CD4-positive, alpha-beta T cell (primary cell): ENCODE measurements around the gene ST3GAL5. TPM values are rescaled to one million over a fixed set of nuclear protein-coding genes. Genes with fewer than 3 reads are reported as not detected.

Source experiments
- ATAC-seq: fragments of 200-7000 bp; cut with Tn5 transposase; one replicate; pipeline ENCODE4 v1.10.0; 2022; ENCODE audit warnings: mild to moderate bottlenecking; ENCODE audit not compliant: poor library complexity
- CTCF ChIA-PET: fragments of 350-600 bp; sonication (Branson Sonifier 250); formaldehyde crosslinking; loops from one replicate; lab custom pipeline; 2021; ENCODE audit warnings: antibody characterized with exemption, inconsistent platforms; lab: Charles Lee
- POLR2A ChIA-PET: fragments of 350-600 bp; sonication (Branson Sonifier 250); formaldehyde crosslinking; loops from one replicate; lab custom pipeline; 2021; ENCODE audit warnings: antibody characterized with exemption, inconsistent platforms; lab: Charles Lee
- DNase-seq, 14 experiments: peaks; one replicate each; pipeline ENCODE4 v3.0.0-alpha.2; 2013 to 2020; ENCODE audit warnings: mixed read lengths in 2 of 14
- H3K27ac ChIP-seq, 2 donors: one replicate each; pipeline versions ENCODE4 v1.5.1 to v1.7.0; 2013; ENCODE audit warnings: low read length in 2 of 2, low read depth in 1 of 2, mild to moderate bottlenecking in 1 of 2
- H3K27me3 ChIP-seq, 2 experiments: 1 replicate in 1 of 2; 2 replicates in 1 of 2; pipeline versions ENCODE4 v1.6.1 to v1.7.0; 2013; ENCODE audit warnings: low read length in 2 of 2, control low read depth in 1 of 2, mild to moderate bottlenecking in 1 of 2, moderate library complexity in 1 of 2; ENCODE audit not compliant: insufficient read depth in 2 of 2, control insufficient read depth in 1 of 2
- H3K36me3 ChIP-seq: one replicate; pipeline ENCODE4 v1.6.1; 2013; ENCODE audit warnings: low read length, control low read depth; ENCODE audit not compliant: insufficient read depth
- H3K4me1 ChIP-seq: one replicate; pipeline ENCODE4 v1.6.1; 2013; ENCODE audit warnings: low read length, control low read depth; ENCODE audit not compliant: insufficient read depth
- H3K4me3 ChIP-seq: one replicate; pipeline ENCODE4 v1.5.1; 2013; ENCODE audit warnings: mild to moderate bottlenecking, low read length, moderate library complexity
- H3K9me3 ChIP-seq, 2 experiments: 1 replicate in 1 of 2; 2 replicates in 1 of 2; pipeline versions ENCODE4 v1.6.1 to v1.7.0; 2013; ENCODE audit warnings: low read length in 2 of 2, mild to moderate bottlenecking in 2 of 2, control low read depth in 1 of 2, moderate library complexity in 1 of 2; ENCODE audit not compliant: control insufficient read depth in 1 of 2, insufficient read depth in 1 of 2
- H3K27ac Mint-ChIP-seq: one replicate; pipeline ENCODE4 v1.8.0; 2020; ENCODE audit warnings: mixed read lengths
- H3K27me3 Mint-ChIP-seq: one replicate; pipeline ENCODE4 v1.8.0; 2021; ENCODE audit warnings: mixed read lengths
- H3K36me3 Mint-ChIP-seq: one replicate; pipeline ENCODE4 v1.8.0; 2021; ENCODE audit warnings: low read depth, mixed read lengths
- H3K4me1 Mint-ChIP-seq: one replicate; pipeline ENCODE4 v1.8.0; 2021; ENCODE audit warnings: low read depth, mixed read lengths
- H3K4me3 Mint-ChIP-seq: one replicate; pipeline ENCODE4 v1.8.0; 2020; ENCODE audit warnings: mild to moderate bottlenecking, mixed read lengths
- H3K9me3 Mint-ChIP-seq: one replicate; pipeline ENCODE4 v1.8.0; 2020; ENCODE audit warnings: mixed read lengths
- intact Hi-C, 2 experiments: fragments of 100-400 bp; cut with DNase I in 1 of 2; cut with micrococcal nuclease in 1 of 2; formaldehyde crosslinking; loops; one replicate each; pipeline versions ENCODE4 v1.15.1 to v1.9.0; 2023 to 2025; cut with DNase I, micrococcal nuclease
- total RNA-seq, 174 experiments: library from RNA in 2 of 174; stranded (reverse) in 2 of 174; gene quantifications; one replicate each; pipeline ENCODE4 v1.2.3 and lab custom pipeline; 2021 to 2026
- TF ChIP-seq, protein P1 (sequence below): fragments of 200-600 bp; IDR thresholded peaks from one replicate; pipeline ENCODE4 v1.8.0; 2022; ENCODE audit warnings: antibody characterized with exemption, mild to moderate bottlenecking

ST3GAL5 gene
- total RNA-seq, 2 experiments from 2014 or later = 76.7 to 77.8 TPM

GRCh38 chr2:85911814-85912692 is 23.3 kb upstream of the ST3GAL5 start:
- Histone ChIP-seq H3K27me3 (no peaks in the 10 kb centered on the region), H3K9me3 (no peaks in the 10 kb centered on the region), H3K4me3 (no peak overlapping the region), H3K27ac (no peak overlapping the region), H3K36me3 (no peaks in the 10 kb centered on the region), H3K4me1 (no peaks in the 10 kb centered on the region)
- H3K4me3 Mint-ChIP-seq = no peak overlapping the region
- CTCF ChIA-PET = no interaction called here
- intact Hi-C loops = no loop called here
- H3K9me3 Mint-ChIP-seq = no peaks in the 10 kb centered on the region
- ATAC-seq (no peak), DNase-seq (no peak)
- no peaks in the 10 kb centered on the region for H3K36me3 Mint-ChIP-seq
- TF ChIP-seq, protein P1, sequence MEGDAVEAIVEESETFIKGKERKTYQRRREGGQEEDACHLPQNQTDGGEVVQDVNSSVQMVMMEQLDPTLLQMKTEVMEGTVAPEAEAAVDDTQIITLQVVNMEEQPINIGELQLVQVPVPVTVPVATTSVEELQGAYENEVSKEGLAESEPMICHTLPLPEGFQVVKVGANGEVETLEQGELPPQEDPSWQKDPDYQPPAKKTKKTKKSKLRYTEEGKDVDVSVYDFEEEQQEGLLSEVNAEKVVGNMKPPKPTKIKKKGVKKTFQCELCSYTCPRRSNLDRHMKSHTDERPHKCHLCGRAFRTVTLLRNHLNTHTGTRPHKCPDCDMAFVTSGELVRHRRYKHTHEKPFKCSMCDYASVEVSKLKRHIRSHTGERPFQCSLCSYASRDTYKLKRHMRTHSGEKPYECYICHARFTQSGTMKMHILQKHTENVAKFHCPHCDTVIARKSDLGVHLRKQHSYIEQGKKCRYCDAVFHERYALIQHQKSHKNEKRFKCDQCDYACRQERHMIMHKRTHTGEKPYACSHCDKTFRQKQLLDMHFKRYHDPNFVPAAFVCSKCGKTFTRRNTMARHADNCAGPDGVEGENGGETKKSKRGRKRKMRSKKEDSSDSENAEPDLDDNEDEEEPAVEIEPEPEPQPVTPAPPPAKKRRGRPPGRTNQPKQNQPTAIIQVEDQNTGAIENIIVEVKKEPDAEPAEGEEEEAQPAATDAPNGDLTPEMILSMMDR = no peak
- H3K27me3 Mint-ChIP-seq = no peaks in the 10 kb centered on the region
- no peaks in the 10 kb centered on the region for H3K4me1 Mint-ChIP-seq
- POLR2A ChIA-PET = no interaction called here
- H3K27ac Mint-ChIP-seq = no peak overlapping the region

DNA sequence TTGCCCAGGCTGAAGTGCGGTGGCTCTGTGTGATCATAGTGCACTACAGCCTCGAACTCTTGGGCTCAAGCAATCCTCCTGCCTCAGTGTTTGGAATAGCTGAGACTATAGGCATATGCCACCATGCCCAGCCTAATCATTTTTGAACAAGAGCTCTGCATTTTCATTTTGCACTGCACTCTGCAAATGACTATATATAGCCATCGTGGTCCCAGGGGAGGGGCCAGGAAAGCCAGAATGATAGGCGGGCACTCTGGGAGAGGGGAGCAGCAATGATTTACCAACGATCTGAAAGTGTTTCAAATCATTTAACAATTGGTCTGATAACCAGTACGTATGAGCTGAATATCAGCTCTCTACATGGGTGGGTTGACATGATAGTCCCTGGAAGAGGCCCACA is 22.3 kb upstream of the ST3GAL5 start:
- no peaks in the 10 kb centered on the region for H3K27me3 ChIP-seq
- Mint-ChIP-seq H3K9me3 (no peaks in the 10 kb centered on the region), H3K4me3 (no peak overlapping the region), H3K4me1 (no peaks in the 10 kb centered on the region), H3K27me3 (no peaks in the 10 kb centered on the region), H3K27ac (no peak overlapping the region), H3K36me3 (no peaks in the 10 kb centered on the region)
- intact Hi-C loops = no loop called here
- H3K36me3 ChIP-seq = no peaks in the 10 kb centered on the region
- DNase-seq (no peak), ATAC-seq (no peak)
- no peak overlapping the region for H3K27ac ChIP-seq
- CTCF ChIA-PET = no interaction called here
- no peaks in the 10 kb centered on the region for H3K9me3 ChIP-seq
- POLR2A ChIA-PET = no interaction called here
- TF ChIP-seq, protein P1 = no peak
- no peak overlapping the region for H3K4me3 ChIP-seq
- H3K4me1 ChIP-seq = no peaks in the 10 kb centered on the region

DNA sequence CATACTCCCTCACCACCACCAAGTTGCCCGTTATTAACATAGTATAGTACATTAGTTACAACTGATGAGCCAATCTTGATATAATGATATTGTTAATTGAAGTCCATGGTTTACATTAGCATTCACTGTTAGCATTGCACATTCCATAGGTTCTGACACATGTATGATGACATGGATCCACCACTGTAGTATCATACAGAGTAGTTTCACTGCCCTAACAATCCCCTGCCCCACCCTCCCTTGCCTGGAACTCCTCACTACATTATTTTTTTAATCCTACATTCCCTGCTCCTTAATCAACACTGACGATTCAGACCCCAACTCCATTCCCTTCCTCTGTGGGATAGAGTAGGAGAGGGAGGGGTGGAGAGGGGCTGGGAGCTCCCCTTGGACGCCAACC is 20.2 kb upstream of the ST3GAL5 start:
- intact Hi-C loops = no loop called here
- Histone ChIP-seq H3K27me3 (no peaks in the 10 kb centered on the region), H3K4me3 (no peak overlapping the region), H3K27ac (no peak overlapping the region), H3K4me1 (no peaks in the 10 kb centered on the region), H3K9me3 (no peaks in the 10 kb centered on the region), H3K36me3 (no peaks in the 10 kb centered on the region)
- H3K27me3 Mint-ChIP-seq = no peaks in the 10 kb centered on the region
- H3K9me3 Mint-ChIP-seq = no peaks in the 10 kb centered on the region
- H3K36me3 Mint-ChIP-seq = no peaks in the 10 kb centered on the region
- no peak overlapping the region for H3K4me3 Mint-ChIP-seq
- no peaks in the 10 kb centered on the region for H3K4me1 Mint-ChIP-seq
- POLR2A ChIA-PET = no interaction called here
- DNase-seq (no peak), ATAC-seq (no peak)
- CTCF ChIA-PET = no interaction called here
- TF ChIP-seq, protein P1 = no peak
- H3K27ac Mint-ChIP-seq = no peak overlapping the region
